ENCODE data around the gene TBC1D23. TPM values are rescaled to one million over a fixed set of nuclear protein-coding genes. Genes with fewer than 3 reads are reported as not detected.

The TBC1D23 gene
- total and polyA plus RNA-seq, 4 donors = 8.7 to 30.3 (median 17.8) TPM

- no peaks in the 10 kb centered on the region for H3K36me3 ChIP-seq (ENCODE audit: control insufficient read depth in 4 of 4, insufficient read depth in 3 of 4, low read depth in 1 of 4, low read length in 3 of 4)
- H3K27me3 ChIP-seq (ENCODE audit: control insufficient read depth in 4 of 4, insufficient read depth in 4 of 4, low read length in 3 of 4) = no peaks in the 10 kb centered on the region
- WGBS = 72% methylated on average over 6 of the region's 6 CpGs
- no peak for DNase-seq (ENCODE audit: low spot score)
- peak overlapping the region in 1 of 2 donors; percentile 25 for H3K27ac ChIP-seq (ENCODE audit: low read depth in 1 of 2, low read length in 2 of 2)
- H3K4me3 ChIP-seq (ENCODE audit: low read depth in 1 of 3, low read length in 3 of 3) = no peak overlapping the region
- no peaks in the 10 kb centered on the region for H3K9me3 ChIP-seq (ENCODE audit: control insufficient read depth in 4 of 4, low read length in 3 of 4)
- no peak for TF ChIP-seq YY1 (IDR thresholded peaks at IDR 0.05)
- no peak for TF ChIP-seq EGR1 (IDR thresholded peaks at IDR 0.05; ENCODE audit: low read depth in 2 of 2)
- no peak for TF ChIP-seq MAX (IDR thresholded peaks at IDR 0.05)
- no peak for TF ChIP-seq GABPA (IDR thresholded peaks at IDR 0.05 in 1 of 2, conservative IDR thresholded peaks at IDR 0.05 in 1 of 2)
- TF ChIP-seq ATF3 (IDR thresholded peaks at IDR 0.05) = no peak
- TF ChIP-seq JUND (IDR thresholded peaks at IDR 0.05) = peak; percentile 44 to 63
- peak; percentile 34 for TF ChIP-seq SP1 (IDR thresholded peaks at IDR 0.05)
- TF ChIP-seq CTCF (IDR thresholded peaks at IDR 0.05; ENCODE audit: low read depth, low read length, missing input control) = no peak
- no peak for TF ChIP-seq HNF4G (IDR thresholded peaks at IDR 0.05)
- TF ChIP-seq FOXA1 (IDR thresholded peaks at IDR 0.05) = no peak
- TF ChIP-seq RAD21 (IDR thresholded peaks at IDR 0.05) = peak; percentile 7 to 39
- no peak for TF ChIP-seq REST (IDR thresholded peaks at IDR 0.05)
- no peak for TF ChIP-seq HNF4A (conservative IDR thresholded peaks at IDR 0.05)
- no peak for TF ChIP-seq FOXA2 (IDR thresholded peaks at IDR 0.05)
- peak; percentile 49 for TF ChIP-seq NR2F2 (IDR thresholded peaks at IDR 0.05)
- no peak for TF ChIP-seq TAF1 (conservative IDR thresholded peaks at IDR 0.05)
- no peak for TF ChIP-seq ZBTB33 (IDR thresholded peaks at IDR 0.05)
- TF ChIP-seq RXRA (IDR thresholded peaks at IDR 0.05) = peak; percentile 46 to 49
- H3K4me1 ChIP-seq (ENCODE audit: control insufficient read depth in 4 of 4, insufficient read depth in 4 of 4, low read length in 3 of 4) = no peaks in the 10 kb centered on the region
- no peak overlapping the region for H3K9ac ChIP-seq (ENCODE audit: low read depth in 1 of 2, low read length in 2 of 2)
Measured at GRCh38 chr3:100226712-100227429, 33.9 kb upstream of the TBC1D23 start.

Measured in liver (tissue), 9 donors.